H7 (cell line): ENCODE measurements around the gene APAF1. TPM values are rescaled to one million over a fixed set of nuclear protein-coding genes. Genes with fewer than 3 reads are reported as not detected.

Source experiments
- total RNA-seq: library from RNA; depleted of rRNA; stranded (reverse); fragments of >200 nt; shearing (Covaris generic); gene quantifications from 2 replicates; pipeline ENCODE4 v1.2.3, GENCODE V29; 2014; rRNA removed

Gene APAF1
- total RNA-seq, 1 experiment from 2014 or later = 15.5 TPM

Other genes with a start within 250 kb of the APAF1 start
- 223 and 268 TPM in 2 replicates for gene TMPO, start 129.7 kb upstream of the APAF1 start, total RNA-seq
- gene SLC25A3, start 51.6 kb upstream of the APAF1 start, total RNA-seq = 953 and 961 TPM in 2 replicates
- 11.0 and 16.9 TPM in 2 replicates for gene IKBIP, start 502 bp upstream of the APAF1 start, total RNA-seq